Measurements from ENCODE around the gene NT5C. TPM values are rescaled to one million over a fixed set of nuclear protein-coding genes. Genes with fewer than 3 reads are reported as not detected.
A peak's percentile ranks its signal among the peaks of the same experiment; 100 is the strongest.

The NT5C gene
- total RNA-seq, 1 donor from 2014 or later, result 57.1 TPM

DNA sequence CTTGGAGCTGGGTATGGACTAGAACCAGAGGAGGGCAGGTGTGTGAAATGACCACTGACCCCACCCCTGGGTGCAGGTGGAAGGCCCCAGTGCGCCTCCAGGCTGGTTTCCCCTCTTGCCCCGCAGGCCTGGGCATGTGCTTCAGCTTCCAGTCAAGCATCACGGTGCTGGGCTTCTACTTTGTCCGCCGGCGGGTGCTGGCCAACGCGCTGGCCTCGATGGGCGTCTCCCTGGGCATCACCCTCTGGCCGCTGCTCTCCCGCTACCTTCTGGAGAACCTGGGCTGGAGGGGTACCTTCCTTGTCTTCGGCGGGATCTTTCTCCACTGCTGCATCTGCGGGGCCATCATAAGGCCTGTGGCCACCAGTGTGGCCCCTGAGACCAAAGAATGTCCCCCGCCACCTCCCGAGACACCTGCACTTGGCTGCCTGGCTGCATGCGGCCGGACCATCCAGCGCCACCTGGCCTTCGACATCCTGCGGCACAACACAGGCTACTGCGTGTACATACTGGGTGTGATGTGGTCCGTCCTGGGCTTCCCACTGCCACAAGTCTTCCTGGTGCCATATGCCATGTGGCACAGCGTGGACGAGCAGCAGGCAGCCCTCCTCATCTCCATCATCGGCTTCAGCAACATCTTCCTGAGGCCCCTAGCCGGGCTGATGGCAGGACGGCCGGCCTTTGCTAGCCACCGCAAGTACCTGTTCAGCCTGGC lies 31.5 kb downstream of the NT5C start:
- Histone ChIP-seq H3K27me3 (ENCODE audit: control insufficient read depth, insufficient read depth, low read length) (no peaks in the 10 kb centered on the region), H3K36me3 (ENCODE audit: control insufficient read depth, insufficient read depth, low read length) (peaks cover 8% of the 10 kb centered on the region), H3K4me3 (ENCODE audit: low read depth, low read length) (no peak overlapping the region)
- TF ChIP-seq, protein P1, sequence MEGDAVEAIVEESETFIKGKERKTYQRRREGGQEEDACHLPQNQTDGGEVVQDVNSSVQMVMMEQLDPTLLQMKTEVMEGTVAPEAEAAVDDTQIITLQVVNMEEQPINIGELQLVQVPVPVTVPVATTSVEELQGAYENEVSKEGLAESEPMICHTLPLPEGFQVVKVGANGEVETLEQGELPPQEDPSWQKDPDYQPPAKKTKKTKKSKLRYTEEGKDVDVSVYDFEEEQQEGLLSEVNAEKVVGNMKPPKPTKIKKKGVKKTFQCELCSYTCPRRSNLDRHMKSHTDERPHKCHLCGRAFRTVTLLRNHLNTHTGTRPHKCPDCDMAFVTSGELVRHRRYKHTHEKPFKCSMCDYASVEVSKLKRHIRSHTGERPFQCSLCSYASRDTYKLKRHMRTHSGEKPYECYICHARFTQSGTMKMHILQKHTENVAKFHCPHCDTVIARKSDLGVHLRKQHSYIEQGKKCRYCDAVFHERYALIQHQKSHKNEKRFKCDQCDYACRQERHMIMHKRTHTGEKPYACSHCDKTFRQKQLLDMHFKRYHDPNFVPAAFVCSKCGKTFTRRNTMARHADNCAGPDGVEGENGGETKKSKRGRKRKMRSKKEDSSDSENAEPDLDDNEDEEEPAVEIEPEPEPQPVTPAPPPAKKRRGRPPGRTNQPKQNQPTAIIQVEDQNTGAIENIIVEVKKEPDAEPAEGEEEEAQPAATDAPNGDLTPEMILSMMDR (IDR thresholded peaks at IDR 0.05; ENCODE audit: insufficient read depth, low read length, severe bottlenecking), result no peak
- FAIRE-seq, result no peak
- no peak for DNase-seq (ENCODE audit: low read depth)

DNA sequence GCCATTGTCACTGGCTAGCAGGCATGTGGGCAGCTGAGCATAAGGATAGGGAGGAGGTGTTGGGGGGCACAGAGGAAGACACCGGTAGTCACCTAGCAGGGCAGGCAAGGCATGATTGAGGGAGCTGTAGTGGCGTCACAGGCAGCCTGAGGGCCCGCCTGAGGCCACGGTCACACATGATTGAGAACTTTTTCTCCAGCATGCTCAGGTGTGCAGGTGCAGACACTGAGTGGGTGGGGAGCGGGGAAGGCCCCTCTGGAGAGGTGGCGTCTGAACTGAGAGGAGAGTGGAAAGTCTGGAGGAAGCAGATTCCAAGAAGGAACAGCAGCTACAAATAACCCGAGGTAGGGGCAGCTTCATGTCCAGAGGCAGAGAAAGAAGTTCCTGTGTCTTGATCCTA lies 32.7 kb downstream of the NT5C start:
- Histone ChIP-seq H3K36me3 (ENCODE audit: control insufficient read depth, insufficient read depth, low read length) (peaks cover 8% of the 10 kb centered on the region), H3K4me3 (ENCODE audit: low read depth, low read length) (no peak overlapping the region), H3K27me3 (ENCODE audit: control insufficient read depth, insufficient read depth, low read length) (no peaks in the 10 kb centered on the region)
- TF ChIP-seq, protein P1 (IDR thresholded peaks at IDR 0.05; ENCODE audit: insufficient read depth, low read length, severe bottlenecking), result no peak
- no peak for DNase-seq (ENCODE audit: low read depth)
- no peak for FAIRE-seq

DNA sequence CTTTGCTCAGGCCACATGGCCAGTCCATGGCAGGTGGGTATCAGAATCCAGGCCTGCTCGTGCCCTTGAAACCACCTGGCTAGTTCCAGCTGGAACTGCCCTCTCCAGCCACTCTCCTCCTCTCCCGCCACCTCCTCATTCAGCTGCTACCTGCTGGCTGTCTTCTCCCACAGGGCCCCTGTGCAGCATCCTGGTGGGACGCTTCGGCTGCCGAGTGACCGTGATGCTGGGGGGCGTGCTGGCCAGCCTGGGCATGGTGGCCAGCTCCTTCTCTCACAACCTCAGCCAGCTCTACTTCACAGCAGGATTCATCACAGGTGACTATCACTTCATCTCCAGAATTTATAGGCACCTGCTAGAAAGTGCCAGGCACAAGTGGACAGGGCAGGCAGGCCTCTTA lies 33.7 kb downstream of the NT5C start:
- Histone ChIP-seq H3K4me3 (ENCODE audit: low read depth, low read length) (no peak overlapping the region), H3K27me3 (ENCODE audit: control insufficient read depth, insufficient read depth, low read length) (no peaks in the 10 kb centered on the region), H3K36me3 (ENCODE audit: control insufficient read depth, insufficient read depth, low read length) (peaks cover 8% of the 10 kb centered on the region)
- FAIRE-seq, result no peak
- TF ChIP-seq, protein P1 (IDR thresholded peaks at IDR 0.05; ENCODE audit: insufficient read depth, low read length, severe bottlenecking), result no peak
- DNase-seq (ENCODE audit: low read depth), result no peak

DNA sequence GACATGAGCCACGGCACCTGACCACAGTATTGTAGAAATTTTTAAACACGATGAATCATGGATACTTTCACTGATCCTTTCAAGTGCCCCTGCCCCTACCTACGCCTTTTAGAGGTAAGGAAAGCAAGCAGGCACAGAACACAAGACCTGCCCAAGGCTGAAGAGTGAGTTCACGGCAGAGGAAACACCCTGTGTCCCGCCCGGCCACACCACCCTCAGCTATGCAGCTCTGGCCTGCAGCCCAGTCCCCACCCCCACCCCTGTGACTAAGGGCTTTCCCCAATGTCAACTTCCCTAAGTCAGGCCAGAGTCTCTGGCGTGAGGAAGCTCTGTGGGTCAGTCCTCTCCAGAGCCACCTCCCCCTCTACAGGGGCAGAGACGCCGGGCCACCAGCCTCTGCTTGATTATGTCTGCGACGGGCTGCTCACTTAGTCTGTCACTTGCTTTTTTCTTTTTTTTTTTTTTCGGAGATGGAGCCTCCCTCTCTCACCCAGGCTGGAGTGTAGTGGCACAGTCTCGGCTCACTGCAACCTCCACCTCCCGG lies 35.4 kb downstream of the NT5C start:
- Histone ChIP-seq H3K36me3 (ENCODE audit: control insufficient read depth, insufficient read depth, low read length) (peaks cover 8% of the 10 kb centered on the region), H3K4me3 (ENCODE audit: low read depth, low read length) (no peak overlapping the region), H3K27me3 (ENCODE audit: control insufficient read depth, insufficient read depth, low read length) (no peaks in the 10 kb centered on the region)
- TF ChIP-seq, protein P1 (IDR thresholded peaks at IDR 0.05; ENCODE audit: insufficient read depth, low read length, severe bottlenecking), result no peak
- peak; percentile 98 for DNase-seq (ENCODE audit: low read depth)
- FAIRE-seq, result peak; percentile 99

DNA sequence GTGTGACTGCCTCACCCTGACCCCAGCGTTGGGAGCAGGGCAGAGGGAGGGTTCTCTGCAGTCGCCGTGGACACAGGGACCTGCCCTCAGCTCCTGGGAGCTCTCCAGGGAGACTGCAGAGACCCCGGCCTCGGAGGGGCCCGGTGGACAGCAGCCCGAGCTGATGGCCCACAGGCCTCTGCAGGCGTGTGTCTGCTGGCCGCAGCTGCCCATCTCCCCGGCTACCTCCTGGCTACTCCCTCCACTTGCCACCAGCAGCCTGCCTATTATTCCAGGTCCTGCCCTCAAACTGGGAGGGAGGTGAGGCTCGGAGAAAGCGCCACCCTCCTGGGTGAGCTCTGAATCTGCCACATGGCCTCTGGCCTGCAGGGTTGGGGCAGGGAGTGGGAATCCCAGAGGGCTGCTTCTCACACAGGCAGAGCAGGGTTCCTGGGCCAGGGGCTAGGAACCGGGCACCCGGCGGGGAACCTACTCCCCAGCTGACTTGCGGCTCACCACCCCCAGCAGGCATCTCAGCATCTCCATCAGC lies 36.6 kb downstream of the NT5C start:
- TF ChIP-seq, protein P1 (IDR thresholded peaks at IDR 0.05; ENCODE audit: insufficient read depth, low read length, severe bottlenecking), result no peak
- no peak overlapping the region for H3K4me3 ChIP-seq (ENCODE audit: low read depth, low read length)
- peaks cover 6% of the 10 kb centered on the region for H3K36me3 ChIP-seq (ENCODE audit: control insufficient read depth, insufficient read depth, low read length)
- H3K27me3 ChIP-seq (ENCODE audit: control insufficient read depth, insufficient read depth, low read length), result no peaks in the 10 kb centered on the region
- FAIRE-seq (no peak), DNase-seq (ENCODE audit: low read depth) (no peak)

Data from bronchial epithelial cell (primary cell).